OCI-M1 (cell line): ENCODE results near the gene PRR12.
"Not testable (repeated sequence)": the region's sequence is repeated elsewhere in the genome, so short reads cannot be mapped to it uniquely, and the experiment has no call there.

Source experiments
- DNase-seq: peaks from one replicate; lab custom pipeline; 2025; lab: John Stamatoyannopoulos, UW

Gene PRR12

DNA sequence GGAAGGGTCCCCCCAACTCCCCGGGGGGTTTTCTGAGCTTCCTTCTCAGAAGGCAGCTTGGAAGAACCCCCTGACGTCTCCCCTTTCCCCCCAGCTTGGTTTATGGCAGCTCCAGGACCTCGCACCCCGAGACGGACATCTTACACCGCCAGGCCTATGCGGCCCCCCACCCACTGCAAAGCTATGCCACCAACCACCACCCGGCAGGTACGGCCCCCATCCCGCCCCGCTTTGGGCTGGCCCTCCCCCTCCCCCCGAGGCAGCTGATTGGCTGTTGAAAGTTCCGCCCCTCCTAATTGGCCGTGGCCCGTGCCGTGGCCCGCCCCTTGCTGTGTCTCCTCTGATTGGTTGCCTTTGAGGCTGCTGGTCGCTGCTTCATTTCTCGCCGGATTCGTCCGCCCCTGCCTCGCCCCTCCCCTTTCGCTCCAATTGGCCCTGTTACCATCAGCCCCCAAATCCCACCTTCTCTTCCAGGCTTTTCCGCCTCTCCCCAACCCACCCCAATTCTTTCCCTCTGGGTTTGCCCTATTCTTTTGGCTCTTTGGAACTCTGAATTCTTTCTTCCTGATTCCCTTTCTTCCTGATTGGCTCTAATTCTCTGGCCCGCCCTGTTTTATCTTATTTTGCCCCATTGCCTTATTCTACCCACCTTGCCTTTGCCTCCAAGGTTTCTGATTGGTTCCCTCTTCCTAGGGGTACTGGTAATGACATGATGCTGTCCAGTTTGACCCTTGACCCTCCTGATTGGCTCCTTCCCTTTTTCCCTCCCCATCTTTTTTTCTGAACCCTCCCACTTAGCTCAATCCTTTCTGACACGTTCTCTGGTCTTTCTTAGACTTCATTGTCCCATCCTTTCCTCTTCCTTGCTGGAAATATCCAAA, 2.5 kb downstream of the PRR12 start:
- DNase-seq = peak; percentile 97

DNA sequence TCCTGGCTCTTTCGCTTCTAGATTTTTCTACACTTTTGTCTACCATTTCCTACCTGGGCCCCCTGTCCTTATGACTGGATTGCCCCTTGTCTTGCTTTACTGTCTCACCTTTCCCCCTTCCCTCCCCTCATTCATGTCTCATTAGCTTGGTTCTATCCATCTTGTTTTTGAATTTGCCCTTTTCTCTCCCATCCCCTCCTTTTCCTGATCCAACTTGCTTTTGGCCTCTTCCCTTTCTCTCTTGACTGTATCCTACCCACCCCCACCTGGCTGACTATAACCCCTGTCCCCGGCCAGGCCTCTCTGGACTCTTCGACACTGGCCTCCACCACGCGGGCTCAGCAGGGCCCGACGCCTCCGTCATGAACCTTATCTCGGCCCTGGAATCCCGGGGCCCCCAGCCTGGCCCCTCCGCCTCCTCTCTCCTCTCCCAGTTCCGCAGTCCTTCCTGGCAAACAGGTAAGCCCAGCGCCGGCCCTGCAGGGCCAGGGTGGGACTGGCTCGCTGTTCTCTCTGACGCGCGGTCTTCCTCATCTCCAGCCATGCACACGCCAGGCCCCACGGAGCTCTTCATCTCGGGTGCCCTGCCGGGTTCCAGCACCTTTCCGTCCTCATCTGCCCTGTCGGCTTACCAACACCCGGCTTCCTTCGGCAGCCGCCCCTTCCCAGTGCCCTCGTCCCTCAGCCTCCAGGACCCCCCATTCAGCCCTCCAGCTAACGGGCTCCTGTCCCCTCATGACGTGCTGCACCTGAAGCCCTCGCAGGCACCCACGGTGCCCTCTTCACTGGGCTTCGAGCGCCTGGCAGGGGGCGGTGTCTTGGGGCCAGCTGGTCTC, 3.4 kb downstream of the PRR12 start:
- DNase-seq = no peak

DNA sequence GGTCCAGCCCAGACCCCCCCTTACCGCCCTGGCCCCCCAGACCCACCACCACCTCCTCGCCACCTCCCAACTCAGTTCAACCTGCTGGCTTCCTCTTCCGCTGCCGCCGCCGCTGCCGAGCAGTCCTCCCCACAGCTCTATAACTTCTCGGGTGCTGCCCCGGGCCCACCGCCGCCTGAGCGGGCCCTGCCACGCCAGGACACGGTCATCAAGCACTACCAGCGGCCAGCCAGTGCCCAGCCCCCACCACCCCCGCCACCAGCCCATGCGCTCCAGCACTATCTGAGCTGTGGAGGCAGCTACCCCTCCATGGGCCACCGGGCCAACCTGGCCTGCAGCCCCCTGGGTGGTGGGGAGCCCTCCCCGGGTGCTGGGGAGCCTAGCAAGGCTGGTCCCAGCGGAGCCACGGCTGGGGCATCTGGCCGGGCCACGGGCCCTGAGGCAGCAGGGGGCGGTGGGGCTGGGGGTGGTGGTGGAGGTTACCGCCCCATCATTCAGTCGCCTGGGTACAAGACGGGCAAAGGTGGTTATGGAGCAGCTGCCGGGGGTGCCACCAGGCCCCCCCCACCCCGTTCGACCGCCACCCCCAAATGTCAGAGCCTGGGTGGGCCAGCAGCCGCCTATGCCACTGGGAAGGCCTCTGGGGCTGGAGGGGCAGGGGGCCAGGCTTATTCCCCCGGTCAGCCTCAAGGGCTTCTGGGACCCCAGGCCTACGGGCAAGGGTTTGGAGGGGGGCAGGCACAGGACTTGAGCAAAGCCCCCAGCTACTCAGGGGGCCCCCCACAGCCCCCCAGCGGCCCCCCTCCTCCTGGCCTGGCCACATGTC, 4.2 kb downstream of the PRR12 start:
- DNase-seq = no peak

DNA sequence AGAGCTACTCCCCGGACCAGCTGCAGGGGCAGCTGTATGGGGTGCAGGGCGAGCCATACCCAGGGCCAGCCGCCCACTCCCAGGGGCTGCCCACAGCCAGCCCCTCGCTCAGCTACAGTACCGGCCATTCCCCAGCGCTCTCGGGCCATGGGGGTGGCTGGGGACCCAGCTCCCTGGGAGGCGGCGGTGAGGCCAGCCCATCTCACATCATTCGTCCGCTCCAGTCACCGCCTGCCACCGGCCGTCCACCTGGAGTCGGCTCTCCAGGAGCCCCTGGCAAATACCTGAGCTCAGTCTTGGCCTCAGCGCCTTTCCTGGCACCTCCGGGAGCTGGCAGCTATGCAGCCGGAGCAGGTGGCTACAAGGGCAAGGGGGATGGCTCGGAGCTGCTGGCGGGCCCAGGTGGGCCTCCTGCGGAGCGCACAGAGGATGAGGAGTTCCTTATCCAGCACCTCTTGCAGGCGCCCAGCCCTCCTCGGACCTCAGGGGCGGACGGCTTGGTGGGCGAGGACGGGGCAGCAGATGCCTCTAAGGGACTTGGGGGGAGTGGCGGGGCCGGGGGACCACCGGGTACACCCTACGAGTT, 4.9 kb downstream of the PRR12 start:
- no peak for DNase-seq

GRCh38 chr19:49596407-49596806, 5.4 kb downstream of the PRR12 start:
- DNase-seq = no peak

DNA sequence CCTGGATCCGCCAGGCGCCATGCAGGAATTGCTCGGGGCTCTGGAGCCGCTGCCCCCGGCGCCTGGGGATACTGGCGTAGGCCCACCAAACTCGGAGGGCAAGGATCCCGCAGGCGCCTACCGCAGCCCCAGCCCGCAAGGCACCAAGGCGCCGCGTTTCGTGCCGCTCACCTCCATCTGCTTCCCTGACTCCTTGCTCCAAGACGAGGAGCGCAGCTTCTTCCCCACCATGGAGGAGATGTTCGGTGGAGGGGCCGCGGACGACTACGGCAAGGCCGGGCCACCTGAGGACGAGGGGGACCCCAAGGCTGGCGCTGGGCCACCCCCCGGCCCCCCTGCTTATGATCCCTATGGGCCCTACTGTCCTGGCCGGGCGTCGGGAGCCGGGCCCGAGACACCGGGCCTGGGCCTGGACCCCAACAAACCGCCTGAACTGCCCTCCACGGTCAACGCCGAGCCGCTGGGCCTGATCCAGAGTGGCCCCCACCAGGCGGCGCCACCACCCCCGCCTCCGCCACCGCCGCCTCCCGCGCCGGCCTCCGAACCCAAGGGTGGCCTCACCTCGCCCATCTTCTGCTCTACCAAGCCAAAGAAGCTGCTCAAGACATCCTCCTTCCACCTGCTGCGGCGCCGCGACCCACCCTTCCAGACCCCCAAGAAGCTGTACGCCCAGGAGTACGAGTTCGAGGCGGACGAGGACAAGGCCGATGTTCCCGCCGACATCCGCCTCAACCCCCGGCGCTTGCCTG, 6.1 kb downstream of the PRR12 start:
- no peak for DNase-seq

- DNase-seq = no peak
Observed at GRCh38 chr19:49597703-49597974, 6.7 kb downstream of the PRR12 start.

- DNase-seq = no peak
Observed at GRCh38 chr19:49599378-49600295, 8.7 kb downstream of the PRR12 start.

DNA sequence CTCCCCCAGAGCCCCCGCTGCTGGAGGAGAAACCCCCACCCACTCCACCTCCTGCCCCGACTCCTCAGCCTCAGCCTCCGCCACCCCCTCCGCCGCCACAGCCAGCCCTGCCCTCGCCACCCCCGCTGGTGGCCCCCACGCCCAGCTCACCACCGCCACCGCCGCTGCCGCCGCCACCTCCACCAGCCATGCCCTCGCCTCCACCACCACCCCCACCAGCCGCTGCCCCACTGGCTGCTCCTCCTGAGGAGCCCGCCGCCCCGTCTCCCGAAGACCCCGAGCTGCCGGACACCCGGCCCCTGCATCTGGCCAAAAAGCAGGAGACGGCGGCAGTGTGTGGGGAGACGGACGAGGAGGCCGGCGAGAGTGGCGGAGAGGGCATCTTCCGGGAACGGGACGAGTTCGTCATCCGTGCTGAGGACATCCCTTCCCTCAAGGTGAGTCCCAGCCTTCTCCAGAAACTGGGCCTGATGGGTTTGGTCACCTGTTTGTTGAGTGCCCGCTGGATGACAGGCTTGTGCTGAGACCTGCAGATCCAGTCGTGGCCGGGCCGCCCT, 10.6 kb downstream of the PRR12 start:
- no peak for DNase-seq

DNA sequence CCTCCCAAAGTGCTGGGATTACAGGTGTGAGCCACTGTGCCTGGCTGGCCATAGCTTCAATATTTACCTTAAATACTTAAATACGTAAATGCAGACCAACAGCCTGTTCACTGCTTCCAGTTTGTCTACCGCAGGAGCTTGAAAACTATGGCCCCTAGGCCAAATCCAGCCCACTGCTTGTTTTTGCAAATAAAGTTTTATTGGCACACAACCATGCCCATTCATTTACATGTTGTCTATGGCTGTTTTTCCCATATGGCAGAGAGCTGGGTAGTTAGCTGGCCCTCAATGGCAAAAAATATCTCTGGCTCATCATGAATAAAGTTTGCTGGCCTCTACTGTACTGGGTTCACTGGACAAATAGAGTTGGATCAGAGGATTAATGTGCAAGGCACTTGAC, 11.8 kb downstream of the PRR12 start:
- no peak for DNase-seq

DNA sequence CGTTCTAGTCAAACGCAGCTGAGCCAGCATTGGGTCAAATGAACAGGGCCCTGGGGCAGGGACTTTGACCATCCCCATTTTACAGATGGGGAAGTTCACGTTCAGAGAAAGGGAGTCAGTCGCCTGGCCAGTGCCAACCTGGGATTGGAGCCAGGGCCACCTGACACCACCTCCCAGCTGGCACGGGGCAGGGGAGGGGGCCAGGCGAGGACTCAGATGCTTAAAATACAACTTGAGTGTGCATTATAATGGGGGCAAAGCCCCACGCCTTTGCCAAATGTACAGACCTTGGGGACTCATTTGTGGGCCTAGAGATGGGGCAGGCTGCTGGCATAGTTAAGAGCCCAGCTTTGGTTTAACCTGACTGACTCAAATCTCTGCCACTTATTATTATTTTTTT, 14.6 kb downstream of the PRR12 start:
- DNase-seq = no peak

DNA sequence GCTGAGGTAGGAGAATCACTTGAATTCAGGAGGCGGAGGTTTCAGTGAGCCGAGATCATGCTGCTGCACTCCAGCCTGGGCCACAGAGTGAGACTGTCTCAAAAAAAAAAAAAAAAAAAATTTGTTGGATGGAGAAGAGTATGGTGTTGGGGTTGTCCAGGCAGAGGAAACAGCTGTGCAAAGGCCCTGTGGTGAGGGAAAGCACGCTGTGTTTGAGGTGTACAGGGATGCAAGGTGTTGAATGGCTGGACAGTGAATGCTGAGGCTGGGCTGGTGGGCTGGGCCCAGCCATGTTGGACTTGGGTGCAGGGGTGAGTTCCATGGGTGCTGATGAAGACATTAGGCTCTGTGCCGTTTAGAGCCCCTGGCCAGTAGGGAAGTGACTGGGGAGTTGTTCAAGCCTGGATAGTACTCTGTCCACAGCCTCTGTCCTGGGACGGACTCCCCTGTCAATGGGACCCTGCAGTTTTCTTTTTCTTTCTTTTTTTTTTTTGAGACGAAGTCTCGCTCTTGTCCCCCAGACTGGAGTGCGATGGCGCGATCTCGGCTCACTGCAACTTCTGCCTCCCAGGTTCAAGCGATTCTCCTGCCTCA, 18.6 kb downstream of the PRR12 start:
- no peak for DNase-seq

GRCh38 chr19:49613374-49613773, 22.4 kb downstream of the PRR12 start:
- no peak for DNase-seq

DNA sequence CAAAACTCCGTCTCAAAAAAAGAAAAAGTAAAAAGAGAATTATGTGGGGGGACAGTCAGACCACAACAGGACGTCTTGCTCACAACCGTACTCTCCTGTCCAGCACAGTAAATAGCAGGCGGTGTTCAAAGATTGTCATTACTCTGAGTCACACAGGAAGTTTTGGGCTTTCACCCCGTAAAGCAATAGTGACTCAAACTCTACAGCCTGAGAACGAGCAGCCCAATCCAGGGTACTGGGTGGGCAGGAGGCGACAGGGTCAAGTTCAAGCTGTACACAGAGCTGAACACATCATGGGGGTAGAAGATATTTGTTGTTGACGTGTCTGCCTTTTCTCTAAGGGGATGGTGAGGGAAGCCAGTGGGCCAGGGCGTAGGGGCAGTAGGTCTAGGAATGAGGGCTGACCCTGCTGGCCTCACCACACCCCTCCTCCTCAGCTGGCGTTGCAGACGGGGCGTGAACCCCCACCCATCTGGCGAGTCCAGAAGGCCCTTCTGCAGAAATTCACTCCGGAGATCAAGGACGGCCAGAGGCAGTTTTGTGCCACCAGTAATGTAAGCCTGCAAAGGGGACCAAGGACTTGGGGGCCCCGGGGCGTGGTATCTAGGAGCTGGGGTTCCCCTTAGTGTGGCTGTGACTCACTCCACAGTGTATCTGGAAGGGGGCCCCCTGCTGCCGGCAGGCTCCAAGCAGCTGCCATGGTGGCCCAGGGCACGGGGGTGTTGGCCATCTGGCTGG, 23.3 kb downstream of the PRR12 start:
- no peak for DNase-seq

GRCh38 chr19:49615861-49616260, 24.9 kb downstream of the PRR12 start:
- no peak for DNase-seq

DNA sequence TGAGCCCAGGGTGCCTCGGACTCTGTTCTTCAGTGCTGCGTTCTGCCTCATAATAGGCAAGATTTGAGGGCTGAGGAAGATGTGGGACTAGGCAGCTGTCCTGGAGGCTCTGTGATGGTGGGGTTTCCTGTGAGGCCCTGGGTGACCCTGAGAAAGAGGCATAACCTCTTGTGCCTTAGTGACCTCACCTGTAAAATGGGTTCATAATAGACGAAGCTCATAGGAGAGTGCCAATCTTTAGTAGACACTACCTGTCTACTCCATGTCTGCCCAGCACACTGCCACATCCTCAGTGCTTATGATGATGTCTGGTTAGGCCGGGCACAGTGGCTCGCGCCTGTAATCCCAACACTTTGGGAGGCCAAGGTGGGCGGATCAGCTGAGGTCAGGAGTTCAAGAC, 25.6 kb downstream of the PRR12 start:
- DNase-seq = no peak

DNA sequence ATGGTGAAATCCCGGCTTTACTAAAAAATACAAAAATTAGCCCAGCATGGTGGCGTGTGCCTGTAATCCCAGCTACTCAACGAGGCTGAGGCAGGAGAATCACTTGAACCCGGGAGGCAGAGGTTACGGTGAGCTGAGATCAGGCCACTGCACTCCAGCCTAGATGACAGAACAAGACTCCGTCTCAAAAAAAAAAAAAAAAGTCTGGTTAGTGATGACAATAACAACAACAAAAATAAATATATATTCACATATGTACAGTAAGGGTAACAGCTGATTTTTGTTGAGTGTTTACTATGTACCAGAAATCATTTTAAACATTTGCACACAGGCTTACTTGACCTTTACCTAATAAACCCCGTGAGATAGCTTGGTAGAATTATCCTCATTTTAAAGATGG, 26.0 kb downstream of the PRR12 start:
- DNase-seq = no peak

DNA sequence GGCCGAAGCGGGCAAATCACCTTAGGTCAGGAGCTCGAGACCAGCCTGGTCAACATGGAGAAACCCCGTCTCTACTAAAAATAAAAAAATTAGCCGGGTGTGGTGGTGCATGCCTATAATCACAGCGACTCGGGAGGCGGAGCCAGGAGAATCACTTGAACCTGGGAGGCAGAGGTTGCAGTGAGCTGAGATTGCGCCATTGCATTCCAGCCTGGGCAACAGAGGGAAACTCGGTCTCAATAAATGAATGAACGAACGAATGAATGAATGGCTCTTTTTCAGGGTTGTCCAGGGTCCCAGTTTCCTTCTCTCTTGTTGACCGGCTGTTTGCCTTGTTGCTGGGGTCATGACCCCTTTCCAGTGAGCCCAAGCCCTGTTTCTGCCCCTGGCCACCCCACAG, 26.9 kb downstream of the PRR12 start:
- DNase-seq = not testable (repeated sequence)
